GM13977 (cell line): Measurements from ENCODE around the gene MTFR2.
A peak's percentile ranks its signal among the peaks of the same experiment; 100 is the strongest.
"Not testable (repeated sequence)": the region's sequence is repeated elsewhere in the genome, so short reads cannot be mapped to it uniquely, and the experiment has no call there.

Experiments used
- DNase-seq: peaks from one replicate; pipeline ENCODE4 v3.0.0; 2012; ENCODE audit warnings: low spot score
- in situ Hi-C: fragments of 300-500 bp; cut with MboI; formaldehyde crosslinking; loops from one replicate; pipeline ENCODE4 v1.12.0; 2022; ENCODE audit warnings: low sequenced_read_pairs, low pct_unique_long_range_greater_than_20kb, mixed read lengths, inconsistent platforms; ENCODE audit not compliant: unreplicated experiment
- TF ChIP-seq, protein P1 (sequence below): IDR thresholded peaks from 2 replicates; pipeline ENCODE4 v1.5.1; 2012; ENCODE audit warnings: mild to moderate bottlenecking, control low read depth; ENCODE audit not compliant: insufficient read depth; ENCODE audit errors: extremely low read depth, missing control alignments

The MTFR2 gene

DNA sequence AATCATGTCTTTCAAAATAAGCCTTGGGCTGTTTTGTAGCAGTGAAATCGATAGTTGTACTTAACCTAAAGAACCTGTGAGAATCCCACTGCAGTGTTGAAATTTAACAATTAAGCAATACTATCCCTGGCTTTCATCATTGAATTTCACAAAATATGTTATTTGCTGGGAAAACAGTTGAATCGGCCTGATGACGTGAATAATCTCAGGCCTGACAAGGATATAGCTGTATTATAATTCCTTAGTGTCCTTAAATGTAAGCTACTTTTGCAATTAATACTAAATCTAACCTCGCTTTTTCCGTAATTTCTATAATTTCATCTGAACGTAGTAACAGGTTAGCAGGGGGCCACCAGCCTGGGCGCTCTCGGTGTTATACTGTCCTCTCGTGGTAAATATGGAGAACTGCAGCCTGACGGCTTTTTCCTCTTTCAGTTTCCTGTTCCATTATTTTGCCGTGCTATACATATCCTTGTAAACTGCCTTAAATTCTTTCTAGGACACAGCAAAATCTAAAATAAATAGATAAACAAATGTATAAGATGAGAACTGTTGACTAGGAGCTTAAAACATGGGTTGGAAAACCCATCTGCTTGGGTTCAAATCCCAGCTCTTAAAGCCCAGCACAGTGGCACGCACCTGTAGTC lies 24.0 kb downstream of the MTFR2 start:
- in situ Hi-C loops: no loop called here
- TF ChIP-seq, protein P1, sequence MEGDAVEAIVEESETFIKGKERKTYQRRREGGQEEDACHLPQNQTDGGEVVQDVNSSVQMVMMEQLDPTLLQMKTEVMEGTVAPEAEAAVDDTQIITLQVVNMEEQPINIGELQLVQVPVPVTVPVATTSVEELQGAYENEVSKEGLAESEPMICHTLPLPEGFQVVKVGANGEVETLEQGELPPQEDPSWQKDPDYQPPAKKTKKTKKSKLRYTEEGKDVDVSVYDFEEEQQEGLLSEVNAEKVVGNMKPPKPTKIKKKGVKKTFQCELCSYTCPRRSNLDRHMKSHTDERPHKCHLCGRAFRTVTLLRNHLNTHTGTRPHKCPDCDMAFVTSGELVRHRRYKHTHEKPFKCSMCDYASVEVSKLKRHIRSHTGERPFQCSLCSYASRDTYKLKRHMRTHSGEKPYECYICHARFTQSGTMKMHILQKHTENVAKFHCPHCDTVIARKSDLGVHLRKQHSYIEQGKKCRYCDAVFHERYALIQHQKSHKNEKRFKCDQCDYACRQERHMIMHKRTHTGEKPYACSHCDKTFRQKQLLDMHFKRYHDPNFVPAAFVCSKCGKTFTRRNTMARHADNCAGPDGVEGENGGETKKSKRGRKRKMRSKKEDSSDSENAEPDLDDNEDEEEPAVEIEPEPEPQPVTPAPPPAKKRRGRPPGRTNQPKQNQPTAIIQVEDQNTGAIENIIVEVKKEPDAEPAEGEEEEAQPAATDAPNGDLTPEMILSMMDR: peak; percentile 91
- DNase-seq: peak; percentile 50

DNA sequence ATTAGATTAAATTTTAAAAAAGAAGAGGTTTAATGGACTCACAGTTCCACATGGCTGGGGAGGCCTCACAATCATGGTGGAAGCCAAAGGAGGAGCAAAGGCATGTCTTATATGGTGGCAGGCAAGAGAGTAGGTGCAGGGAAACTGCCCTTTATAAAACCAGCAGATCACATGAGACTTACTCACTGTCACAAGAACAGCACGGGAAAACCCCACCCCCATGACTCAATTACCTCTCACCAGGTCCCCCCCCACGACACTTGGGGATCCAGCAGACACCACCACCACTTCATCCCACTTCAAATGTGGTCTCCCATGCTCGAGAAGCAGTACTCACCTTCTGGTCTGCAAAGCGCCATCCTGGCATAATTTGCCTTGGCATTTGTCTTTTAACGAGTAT lies 24.6 kb downstream of the MTFR2 start:
- DNase-seq: no peak

DNA sequence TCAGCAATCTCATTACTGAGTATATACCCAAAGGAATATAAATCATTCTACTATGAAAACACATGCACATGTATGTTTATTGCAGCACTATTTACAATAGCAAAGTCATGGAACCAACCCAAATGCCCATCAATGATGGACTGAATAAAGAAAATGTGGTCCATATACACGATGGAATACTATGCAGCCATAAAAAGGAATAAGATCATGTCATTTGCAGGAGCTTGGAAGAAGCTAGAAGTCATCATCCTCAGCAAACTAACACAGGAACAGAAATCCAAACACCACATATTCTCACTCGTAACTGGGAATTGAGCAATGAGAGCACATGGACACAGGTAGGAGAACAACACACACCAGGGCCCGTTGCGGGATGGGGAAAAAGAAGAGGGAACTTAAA lies 25.1 kb downstream of the MTFR2 start:
- DNase-seq: not testable (repeated sequence)

More for the DNA sequence above, 24.6 kb downstream of the MTFR2 start:
- TF ChIP-seq, protein P1: no peak
- in situ Hi-C loops: no loop called here

DNA sequence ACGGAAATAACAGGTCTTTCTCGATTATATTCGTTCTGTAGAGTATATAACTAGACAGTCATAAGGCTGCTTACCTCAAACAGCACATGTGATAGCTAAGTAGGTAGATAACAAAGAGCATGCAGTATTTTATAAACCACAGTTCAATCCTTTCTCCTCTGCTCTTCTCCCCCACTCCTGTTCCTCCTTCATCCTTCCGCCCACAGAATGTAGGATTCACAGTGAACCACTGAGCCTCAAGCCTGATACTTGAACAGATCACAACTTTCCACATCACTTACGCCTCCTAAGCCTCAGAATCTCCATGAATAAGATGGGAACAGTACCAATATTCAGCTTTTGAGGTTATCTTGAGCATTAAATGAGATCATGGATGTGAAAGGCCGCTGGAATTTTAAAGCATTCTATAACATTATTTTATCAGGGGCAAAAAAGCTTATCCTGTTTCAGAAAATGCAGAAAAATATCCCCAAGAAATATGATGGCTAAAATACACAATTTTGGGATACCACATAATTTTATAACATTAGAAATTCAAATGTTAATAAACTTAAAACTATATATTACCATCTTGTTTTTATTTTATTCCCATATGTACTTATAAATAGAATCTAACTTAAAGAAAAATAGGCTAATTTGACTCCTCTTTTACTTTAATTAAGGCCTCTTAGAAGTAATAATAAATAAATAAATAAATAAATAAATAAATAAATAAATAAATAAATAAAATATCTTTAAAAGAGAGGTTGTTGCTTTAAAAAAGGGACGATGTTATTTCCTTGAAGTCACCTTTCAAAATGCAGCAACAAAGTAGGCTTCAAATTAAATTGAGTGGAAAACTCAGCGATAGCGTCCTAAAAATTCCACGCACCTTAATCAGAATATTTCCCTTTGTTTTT lies 33.4 kb downstream of the MTFR2 start:
- no peak for DNase-seq
- in situ Hi-C loops: loop anchor here (25.0 kb wide), 2 partner anchors 529 to 679 kb away; no protein-coding TSS in a partner anchor
- TF ChIP-seq, protein P1: no peak

More for the DNA sequence above, 25.1 kb downstream of the MTFR2 start:
- in situ Hi-C loops: loop anchor here (25.0 kb wide), 2 partner anchors 538 to 688 kb away; no protein-coding TSS in a partner anchor

DNA sequence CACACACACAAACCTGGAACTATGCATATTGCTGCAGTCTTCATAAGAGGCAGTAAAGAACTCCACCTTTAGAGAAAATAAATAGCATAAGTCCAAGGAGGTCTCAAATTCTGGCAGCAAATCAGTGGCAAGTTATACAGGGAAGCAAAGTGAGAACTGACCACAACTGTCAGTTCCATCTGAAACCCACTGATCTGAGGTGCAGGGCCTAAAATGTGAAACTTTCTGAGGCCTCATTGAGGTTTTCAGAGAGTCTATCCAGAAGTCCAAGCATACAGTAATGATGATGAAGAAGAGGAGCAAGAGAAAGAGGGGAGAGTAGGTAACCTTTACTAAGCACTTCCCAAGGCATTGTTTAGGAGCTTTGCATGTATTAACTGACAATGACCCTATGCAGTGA lies 36.3 kb downstream of the MTFR2 start:
- DNase-seq: no peak
- TF ChIP-seq, protein P1: no peak
- in situ Hi-C loops: loop anchor here (25.0 kb wide), 2 partner anchors 527 to 677 kb away; no protein-coding TSS in a partner anchor

DNA sequence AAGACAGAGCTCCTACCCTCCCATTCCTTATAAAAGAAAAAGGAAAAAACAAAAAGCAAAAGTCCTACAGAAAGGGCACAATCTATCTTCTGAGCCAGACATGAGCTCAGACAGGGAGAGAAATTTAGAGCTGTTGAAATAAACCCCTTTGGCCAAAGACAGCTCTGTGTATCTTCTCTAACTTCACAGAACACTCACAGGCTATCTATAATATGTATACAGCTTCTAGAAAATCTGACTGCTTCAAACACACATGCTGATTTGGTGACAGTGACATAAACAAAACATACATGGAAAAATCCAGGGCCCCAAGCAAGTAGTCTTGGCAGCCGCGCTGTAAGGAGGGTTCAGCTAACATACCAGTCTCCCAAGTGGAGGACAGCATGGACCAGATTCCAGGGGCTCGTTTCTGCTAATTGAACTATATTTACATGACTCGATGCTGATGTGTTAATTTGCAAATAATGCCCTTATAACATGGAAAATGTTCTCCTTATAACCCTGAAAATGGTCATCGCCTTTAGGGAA lies 37.0 kb downstream of the MTFR2 start:
- no peak for DNase-seq
- TF ChIP-seq, protein P1: no peak
- in situ Hi-C loops: loop anchor here (25.0 kb wide), 2 partner anchors 526 to 676 kb away; no protein-coding TSS in a partner anchor
